Measurements from ENCODE around the gene CAMKMT.

CAMKMT gene

DNA sequence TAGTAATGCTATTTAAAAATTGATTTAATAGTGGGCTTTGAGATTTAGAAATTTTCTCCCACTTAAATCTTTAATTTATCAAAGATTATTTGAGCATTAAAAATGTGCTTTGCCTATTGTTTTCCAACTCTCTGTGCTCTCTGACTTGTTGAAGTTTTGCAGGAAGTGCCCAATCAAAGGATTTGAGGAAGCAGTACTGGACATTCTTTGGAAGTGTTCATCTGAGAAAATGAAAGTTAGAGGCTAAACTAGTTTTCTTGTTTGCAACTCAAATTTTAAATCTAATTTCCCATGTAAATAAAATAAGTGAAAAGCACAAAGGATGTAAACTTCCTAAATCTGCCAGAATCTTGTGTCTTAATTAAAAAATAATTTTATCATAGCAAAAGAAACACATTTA, 89.1 kb downstream of the CAMKMT start:
- H3K4me3 ChIP-seq (ENCODE audit: low read depth, low read length) = no peak overlapping the region
- no peak overlapping the region for H3K9ac ChIP-seq (ENCODE audit: low read depth, low read length)
- no peaks in the 10 kb centered on the region for H3K4me1 ChIP-seq (ENCODE audit: control insufficient read depth, insufficient read depth, low read length)
- no peaks in the 10 kb centered on the region for H3K27me3 ChIP-seq (ENCODE audit: control insufficient read depth, insufficient read depth, low read length)
- no peaks in the 10 kb centered on the region for H3K36me3 ChIP-seq (ENCODE audit: control insufficient read depth, insufficient read depth, low read length)
- H3K9me3 ChIP-seq (ENCODE audit: control insufficient read depth, insufficient read depth, low read length) = no peaks in the 10 kb centered on the region

DNA sequence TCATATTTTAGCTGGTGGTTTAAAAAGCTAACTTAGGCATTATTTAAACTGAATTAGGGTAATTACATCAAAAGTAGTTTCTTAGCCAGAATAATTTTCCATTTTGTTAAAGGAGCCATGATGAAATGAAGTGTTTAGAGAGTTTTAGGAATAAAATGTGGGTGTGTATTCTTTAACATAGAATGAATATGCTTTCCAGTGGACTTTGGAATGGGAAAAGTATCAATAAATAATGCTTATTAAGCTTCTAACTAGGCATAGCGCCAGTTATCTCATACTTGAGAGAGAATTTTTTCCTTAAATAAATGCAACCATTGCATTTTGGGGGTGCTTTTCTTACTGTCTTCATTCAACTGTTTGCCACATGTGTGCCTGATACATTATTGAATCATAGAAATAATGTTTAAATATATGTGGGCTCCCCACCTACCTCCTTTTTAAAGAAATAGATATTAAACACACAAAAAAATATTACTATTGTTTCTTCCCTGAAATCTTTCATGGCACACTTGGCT, 90.4 kb downstream of the CAMKMT start:
- Histone ChIP-seq H3K4me3 (ENCODE audit: low read depth, low read length) (no peak overlapping the region), H3K4me1 (ENCODE audit: control insufficient read depth, insufficient read depth, low read length) (no peaks in the 10 kb centered on the region), H3K9ac (ENCODE audit: low read depth, low read length) (no peak overlapping the region), H3K36me3 (ENCODE audit: control insufficient read depth, insufficient read depth, low read length) (no peaks in the 10 kb centered on the region), H3K27me3 (ENCODE audit: control insufficient read depth, insufficient read depth, low read length) (no peaks in the 10 kb centered on the region), H3K9me3 (ENCODE audit: control insufficient read depth, insufficient read depth, low read length) (no peaks in the 10 kb centered on the region)

- H3K9me3 ChIP-seq (ENCODE audit: control insufficient read depth, insufficient read depth, low read length) = no peaks in the 10 kb centered on the region
- no peaks in the 10 kb centered on the region for H3K27me3 ChIP-seq (ENCODE audit: control insufficient read depth, insufficient read depth, low read length)
- H3K4me1 ChIP-seq (ENCODE audit: control insufficient read depth, insufficient read depth, low read length) = no peaks in the 10 kb centered on the region
- H3K4me3 ChIP-seq (ENCODE audit: low read depth, low read length) = no peak overlapping the region
- H3K9ac ChIP-seq (ENCODE audit: low read depth, low read length) = no peak overlapping the region
- no peaks in the 10 kb centered on the region for H3K36me3 ChIP-seq (ENCODE audit: control insufficient read depth, insufficient read depth, low read length)
Observed at GRCh38 chr2:44453259-44453658, 91.5 kb downstream of the CAMKMT start.

GRCh38 chr2:44455877-44456276, 94.1 kb downstream of the CAMKMT start:
- no peaks in the 10 kb centered on the region for H3K27me3 ChIP-seq (ENCODE audit: control insufficient read depth, insufficient read depth, low read length)
- no peaks in the 10 kb centered on the region for H3K9me3 ChIP-seq (ENCODE audit: control insufficient read depth, insufficient read depth, low read length)
- peaks cover 6% of the 10 kb centered on the region for H3K4me1 ChIP-seq (ENCODE audit: control insufficient read depth, insufficient read depth, low read length)
- no peaks in the 10 kb centered on the region for H3K36me3 ChIP-seq (ENCODE audit: control insufficient read depth, insufficient read depth, low read length)
- H3K9ac ChIP-seq (ENCODE audit: low read depth, low read length) = no peak overlapping the region
- H3K4me3 ChIP-seq (ENCODE audit: low read depth, low read length) = no peak overlapping the region

GRCh38 chr2:44456946-44457345, 95.2 kb downstream of the CAMKMT start:
- no peaks in the 10 kb centered on the region for H3K9me3 ChIP-seq (ENCODE audit: control insufficient read depth, insufficient read depth, low read length)
- H3K4me3 ChIP-seq (ENCODE audit: low read depth, low read length) = no peak overlapping the region
- H3K9ac ChIP-seq (ENCODE audit: low read depth, low read length) = no peak overlapping the region
- no peaks in the 10 kb centered on the region for H3K27me3 ChIP-seq (ENCODE audit: control insufficient read depth, insufficient read depth, low read length)
- H3K4me1 ChIP-seq (ENCODE audit: control insufficient read depth, insufficient read depth, low read length) = peaks cover 6% of the 10 kb centered on the region
- no peaks in the 10 kb centered on the region for H3K36me3 ChIP-seq (ENCODE audit: control insufficient read depth, insufficient read depth, low read length)

DNA sequence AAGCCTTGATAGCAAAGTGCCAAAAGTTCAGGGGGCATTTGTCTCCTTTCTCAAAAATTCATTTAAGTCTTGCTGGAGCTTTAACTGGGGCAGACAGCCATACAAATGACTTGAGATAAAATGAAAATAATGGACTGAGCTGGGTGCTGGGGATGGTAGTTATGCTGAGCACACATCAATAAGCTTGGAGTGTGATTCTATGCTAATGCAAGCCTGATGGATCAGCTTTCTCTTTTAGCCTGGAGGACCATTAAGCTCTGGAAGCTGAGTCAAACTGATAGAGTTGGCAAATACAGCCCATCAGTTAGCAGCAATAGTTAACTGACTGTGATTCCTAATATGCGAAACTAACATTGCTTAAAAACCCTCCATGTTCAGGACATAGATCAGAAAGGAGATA, 98.0 kb downstream of the CAMKMT start:
- Histone ChIP-seq H3K4me1 (ENCODE audit: control insufficient read depth, insufficient read depth, low read length) (peaks cover 14% of the 10 kb centered on the region), H3K4me3 (ENCODE audit: low read depth, low read length) (no peak overlapping the region), H3K9ac (ENCODE audit: low read depth, low read length) (no peak overlapping the region)

DNA sequence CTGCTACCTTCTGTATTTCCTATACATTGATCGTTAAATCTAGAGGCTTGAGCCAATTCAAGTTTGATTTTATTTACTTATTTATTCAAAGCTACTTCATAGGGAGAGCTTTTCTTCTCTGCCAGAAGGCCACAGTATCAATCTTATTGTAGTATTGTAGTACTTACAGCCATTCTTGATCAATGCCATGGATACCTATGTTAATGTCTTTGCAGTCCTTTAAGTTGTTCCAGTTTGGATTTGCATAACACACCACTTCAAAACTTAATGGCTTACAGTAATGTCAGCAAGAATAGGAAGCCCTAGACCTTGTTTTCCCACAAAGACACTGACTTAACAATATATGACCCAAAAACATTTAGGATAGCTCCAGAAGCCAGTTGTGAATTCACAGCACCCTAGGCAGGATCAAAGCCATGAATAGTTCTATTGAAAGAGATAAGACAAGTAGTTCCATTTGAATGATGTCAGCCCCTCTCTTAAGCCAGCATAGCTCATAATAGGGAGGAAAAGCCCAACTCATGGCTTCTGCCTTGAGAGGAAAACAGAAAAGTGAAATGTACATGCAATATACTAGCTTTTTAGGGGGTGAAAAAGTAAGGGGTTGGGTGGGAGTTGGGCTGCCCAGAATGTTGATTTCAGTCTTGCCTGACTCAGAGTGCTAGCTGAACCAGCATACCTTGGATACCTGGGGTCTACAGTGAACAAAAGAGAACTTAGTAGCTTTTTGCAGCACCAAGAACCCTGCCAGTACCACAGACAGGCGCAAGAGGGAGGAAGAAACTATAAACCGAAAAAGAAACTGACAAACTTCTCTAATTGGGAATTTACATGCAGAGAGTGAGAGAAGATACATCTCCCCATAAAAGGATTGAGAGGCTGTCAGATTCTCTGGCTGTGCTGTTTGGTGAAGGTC, 101.4 kb downstream of the CAMKMT start:
- Histone ChIP-seq H3K9me3 (ENCODE audit: control insufficient read depth, insufficient read depth, low read length) (no peaks in the 10 kb centered on the region), H3K4me3 (ENCODE audit: low read depth, low read length) (no peak overlapping the region), H3K27me3 (ENCODE audit: control insufficient read depth, insufficient read depth, low read length) (no peaks in the 10 kb centered on the region), H3K4me1 (ENCODE audit: control insufficient read depth, insufficient read depth, low read length) (peaks cover 14% of the 10 kb centered on the region), H3K36me3 (ENCODE audit: control insufficient read depth, insufficient read depth, low read length) (no peaks in the 10 kb centered on the region), H3K9ac (ENCODE audit: low read depth, low read length) (no peak overlapping the region)

More for the DNA sequence above, 98.0 kb downstream of the CAMKMT start:
- H3K9me3 ChIP-seq (ENCODE audit: control insufficient read depth, insufficient read depth, low read length) = no peaks in the 10 kb centered on the region
- no peaks in the 10 kb centered on the region for H3K27me3 ChIP-seq (ENCODE audit: control insufficient read depth, insufficient read depth, low read length)
- H3K36me3 ChIP-seq (ENCODE audit: control insufficient read depth, insufficient read depth, low read length) = no peaks in the 10 kb centered on the region

- no peaks in the 10 kb centered on the region for H3K27me3 ChIP-seq (ENCODE audit: control insufficient read depth, insufficient read depth, low read length)
Observed at GRCh38 chr2:44464437-44464836, 102.7 kb downstream of the CAMKMT start.

DNA sequence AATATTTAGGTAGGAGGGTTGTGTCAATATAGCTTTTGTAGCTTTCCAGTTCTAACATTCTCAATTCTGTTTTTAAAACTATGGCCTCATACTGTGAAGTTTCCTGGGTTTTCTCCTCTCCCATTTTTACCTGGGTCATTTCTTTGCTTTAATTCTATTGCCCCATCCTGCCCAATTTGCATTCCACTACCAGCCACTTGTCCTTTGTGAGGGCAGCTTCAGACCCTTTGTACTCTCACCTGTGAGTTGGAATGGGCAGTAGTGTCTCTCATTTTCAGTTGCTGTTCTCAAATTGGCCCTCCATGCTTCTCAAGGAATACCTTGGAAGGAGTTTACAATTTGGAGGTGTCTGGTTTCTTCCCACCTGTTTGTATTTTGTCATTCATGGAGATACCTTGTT, 108.4 kb downstream of the CAMKMT start:
- H3K36me3 ChIP-seq (ENCODE audit: control insufficient read depth, insufficient read depth, low read length) = no peaks in the 10 kb centered on the region

More at GRCh38 chr2:44464437-44464836, 102.7 kb downstream of the CAMKMT start:
- Histone ChIP-seq H3K4me1 (ENCODE audit: control insufficient read depth, insufficient read depth, low read length) (peaks cover 14% of the 10 kb centered on the region), H3K36me3 (ENCODE audit: control insufficient read depth, insufficient read depth, low read length) (no peaks in the 10 kb centered on the region), H3K4me3 (ENCODE audit: low read depth, low read length) (no peak overlapping the region), H3K9me3 (ENCODE audit: control insufficient read depth, insufficient read depth, low read length) (no peaks in the 10 kb centered on the region), H3K9ac (ENCODE audit: low read depth, low read length) (no peak overlapping the region)

GRCh38 chr2:44477657-44478414, 116.1 kb downstream of the CAMKMT start:
- Histone ChIP-seq H3K4me3 (ENCODE audit: low read depth, low read length) (no peak overlapping the region), H3K4me1 (ENCODE audit: control insufficient read depth, insufficient read depth, low read length) (peaks cover 7% of the 10 kb centered on the region), H3K27me3 (ENCODE audit: control insufficient read depth, insufficient read depth, low read length) (no peaks in the 10 kb centered on the region), H3K9me3 (ENCODE audit: control insufficient read depth, insufficient read depth, low read length) (no peaks in the 10 kb centered on the region), H3K36me3 (ENCODE audit: control insufficient read depth, insufficient read depth, low read length) (no peaks in the 10 kb centered on the region), H3K9ac (ENCODE audit: low read depth, low read length) (no peak overlapping the region)

More for the DNA sequence above, 108.4 kb downstream of the CAMKMT start:
- Histone ChIP-seq H3K27me3 (ENCODE audit: control insufficient read depth, insufficient read depth, low read length) (no peaks in the 10 kb centered on the region), H3K9ac (ENCODE audit: low read depth, low read length) (no peak overlapping the region), H3K9me3 (ENCODE audit: control insufficient read depth, insufficient read depth, low read length) (no peaks in the 10 kb centered on the region), H3K4me3 (ENCODE audit: low read depth, low read length) (no peak overlapping the region), H3K4me1 (ENCODE audit: control insufficient read depth, insufficient read depth, low read length) (peaks cover 8% of the 10 kb centered on the region)

DNA sequence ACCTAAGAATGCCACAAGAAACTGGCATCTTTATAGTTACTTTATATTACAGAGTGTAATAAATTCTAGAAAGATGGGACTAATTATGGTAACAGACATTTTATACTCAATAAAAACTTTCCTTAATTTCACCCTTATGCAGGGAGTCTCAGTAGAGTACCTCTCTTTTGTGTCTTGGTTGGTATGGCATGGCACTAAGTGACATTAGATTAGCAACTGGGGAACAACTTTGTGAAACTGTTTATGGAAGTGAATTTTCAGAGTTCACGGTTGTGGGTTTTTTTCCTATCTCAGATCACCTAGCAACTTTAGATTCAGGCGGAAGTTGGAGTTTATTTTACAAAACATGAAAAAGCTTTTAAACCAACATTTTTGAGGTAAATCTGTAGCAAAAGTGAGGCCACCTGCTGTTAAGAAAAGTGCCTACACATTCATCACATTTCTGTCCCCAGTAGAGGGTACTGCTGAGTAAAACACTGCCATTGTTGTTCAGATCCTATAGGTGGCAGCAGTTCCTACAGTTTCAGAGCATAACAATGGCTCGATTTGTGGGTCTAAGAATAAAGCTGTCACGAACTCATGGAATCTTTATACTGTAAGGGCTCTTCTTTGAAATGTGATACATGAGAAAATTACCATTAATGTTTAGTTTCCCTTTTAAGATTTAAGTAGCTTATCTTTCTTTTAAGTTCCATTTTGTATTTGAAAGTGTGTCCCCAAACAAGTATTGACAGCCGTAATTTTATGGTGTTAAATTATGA, 117.6 kb downstream of the CAMKMT start:
- peaks cover 7% of the 10 kb centered on the region for H3K4me1 ChIP-seq (ENCODE audit: control insufficient read depth, insufficient read depth, low read length)

More for the DNA sequence above, 117.6 kb downstream of the CAMKMT start:
- no peaks in the 10 kb centered on the region for H3K36me3 ChIP-seq (ENCODE audit: control insufficient read depth, insufficient read depth, low read length)
- no peaks in the 10 kb centered on the region for H3K27me3 ChIP-seq (ENCODE audit: control insufficient read depth, insufficient read depth, low read length)
- H3K4me3 ChIP-seq (ENCODE audit: low read depth, low read length) = no peak overlapping the region
- H3K9me3 ChIP-seq (ENCODE audit: control insufficient read depth, insufficient read depth, low read length) = no peaks in the 10 kb centered on the region
- H3K9ac ChIP-seq (ENCODE audit: low read depth, low read length) = no peak overlapping the region

All from iPS-15b (cell line).